ENCODE measurements around the gene SFXN1.

SFXN1 gene

GRCh38 chr5:175465282-175465681, 13.1 kb upstream of the SFXN1 start:
- DNase-seq (ENCODE audit: low spot score): no peak

GRCh38 chr5:175466700-175467318, 11.6 kb upstream of the SFXN1 start:
- DNase-seq (ENCODE audit: low spot score): no peak

GRCh38 chr5:175467983-175468690, 10.2 kb upstream of the SFXN1 start:
- no peak for DNase-seq (ENCODE audit: low spot score)

GRCh38 chr5:175468892-175469291, 9.5 kb upstream of the SFXN1 start:
- DNase-seq (ENCODE audit: low spot score): no peak

GRCh38 chr5:175469916-175470315, 8.4 kb upstream of the SFXN1 start:
- no peak for DNase-seq (ENCODE audit: low spot score)

- no peak for DNase-seq (ENCODE audit: low spot score)
Observed at GRCh38 chr5:175470781-175471180, 7.6 kb upstream of the SFXN1 start.

- no peak for DNase-seq (ENCODE audit: low spot score)
Observed at GRCh38 chr5:175471196-175471595, 7.2 kb upstream of the SFXN1 start.

GRCh38 chr5:175471628-175472027, 6.7 kb upstream of the SFXN1 start:
- no peak for DNase-seq (ENCODE audit: low spot score)

- no peak for DNase-seq (ENCODE audit: low spot score)
Observed at GRCh38 chr5:175472378-175472777, 6.0 kb upstream of the SFXN1 start.

- DNase-seq (ENCODE audit: low spot score): no peak
Observed at GRCh38 chr5:175475248-175475647, 3.1 kb upstream of the SFXN1 start.

- no peak for DNase-seq (ENCODE audit: low spot score)
Observed at GRCh38 chr5:175477440-175477839, 920 bp upstream of the SFXN1 start.

- no peak for DNase-seq (ENCODE audit: low spot score)
Observed at GRCh38 chr5:175478008-175478383, 364 bp upstream of the SFXN1 start.

- peak; percentile 12 for DNase-seq (ENCODE audit: low spot score)
Observed at GRCh38 chr5:175479125-175479881, 943 bp downstream of the SFXN1 start.

GRCh38 chr5:175483337-175483736, 5.0 kb downstream of the SFXN1 start:
- DNase-seq (ENCODE audit: low spot score): no peak

- no peak for DNase-seq (ENCODE audit: low spot score)
Observed at GRCh38 chr5:175484322-175484721, 6.0 kb downstream of the SFXN1 start.

GRCh38 chr5:175484829-175485228, 6.5 kb downstream of the SFXN1 start:
- DNase-seq (ENCODE audit: low spot score): no peak

GRCh38 chr5:175485631-175486030, 7.3 kb downstream of the SFXN1 start:
- DNase-seq (ENCODE audit: low spot score): no peak

- DNase-seq (ENCODE audit: low spot score): no peak
Observed at GRCh38 chr5:175487514-175488222, 9.3 kb downstream of the SFXN1 start.

- no peak for DNase-seq (ENCODE audit: low spot score)
Observed at GRCh38 chr5:175489693-175490443, 11.5 kb downstream of the SFXN1 start.

GRCh38 chr5:175491223-175491622, 12.9 kb downstream of the SFXN1 start:
- DNase-seq (ENCODE audit: low spot score): no peak

- no peak for DNase-seq (ENCODE audit: low spot score)
Observed at GRCh38 chr5:175493260-175493659, 14.9 kb downstream of the SFXN1 start.

GRCh38 chr5:175493726-175494125, 15.4 kb downstream of the SFXN1 start:
- no peak for DNase-seq (ENCODE audit: low spot score)

Data from RKO (cell line).